ENCODE results near the gene TECPR1.

TECPR1 gene

GRCh38 chr7:98293265-98293664, 41.2 kb upstream of the TECPR1 start:
- no peaks in the 10 kb centered on the region for H3K79me2 ChIP-seq (ENCODE audit: insufficient read depth, low read length)
- no peak overlapping the region for H3K4me3 ChIP-seq (ENCODE audit: insufficient read depth, low read length, poor library complexity, severe bottlenecking)
- H3K4me2 ChIP-seq (ENCODE audit: low read depth, low read length, poor library complexity, severe bottlenecking) = no peak overlapping the region
- TF ChIP-seq CTCF (IDR thresholded peaks at IDR 0.05; ENCODE audit: insufficient read depth, low read length, poor library complexity, severe bottlenecking) (no peak), EZH2phosphoT487 (conservative IDR thresholded peaks at IDR 0.05; ENCODE audit: low read length) (no peak)
- no peaks in the 10 kb centered on the region for H3K9me2 ChIP-seq (replicated peaks; ENCODE audit: insufficient read depth, low read length)
- H3K9me3 ChIP-seq (ENCODE audit: insufficient read depth, low read length) = no peaks in the 10 kb centered on the region
- no peak overlapping the region for H3K9ac ChIP-seq (ENCODE audit: low read length)
- no peaks in the 10 kb centered on the region for H3F3A ChIP-seq (ENCODE audit: insufficient read depth)
- no peaks in the 10 kb centered on the region for H3K36me3 ChIP-seq (ENCODE audit: low read length)
- no peak overlapping the region for H3K27ac ChIP-seq (ENCODE audit: low read depth, low read length)
- H2AFZ ChIP-seq (ENCODE audit: low read depth, low read length, severe bottlenecking) = no peak overlapping the region
- H3K27me3 ChIP-seq (ENCODE audit: low read length) = no peaks in the 10 kb centered on the region
- no peaks in the 10 kb centered on the region for H4K20me1 ChIP-seq (ENCODE audit: low read depth, low read length)

- Histone ChIP-seq H3K27ac (ENCODE audit: low read depth, low read length) (no peak overlapping the region), H3K79me2 (ENCODE audit: insufficient read depth, low read length) (no peaks in the 10 kb centered on the region), H2AFZ (ENCODE audit: low read depth, low read length, severe bottlenecking) (no peak overlapping the region), H3K9ac (ENCODE audit: low read length) (no peak overlapping the region), H3K36me3 (ENCODE audit: low read length) (no peaks in the 10 kb centered on the region), H3K9me2 (replicated peaks; ENCODE audit: insufficient read depth, low read length) (no peaks in the 10 kb centered on the region), H4K20me1 (ENCODE audit: low read depth, low read length) (no peaks in the 10 kb centered on the region), H3F3A (ENCODE audit: insufficient read depth) (no peaks in the 10 kb centered on the region), H3K4me2 (ENCODE audit: low read depth, low read length, poor library complexity, severe bottlenecking) (no peak overlapping the region), H3K9me3 (ENCODE audit: insufficient read depth, low read length) (no peaks in the 10 kb centered on the region), H3K27me3 (ENCODE audit: low read length) (no peaks in the 10 kb centered on the region), H3K4me3 (ENCODE audit: insufficient read depth, low read length, poor library complexity, severe bottlenecking) (no peak overlapping the region)
- TF ChIP-seq CTCF (IDR thresholded peaks at IDR 0.05; ENCODE audit: insufficient read depth, low read length, poor library complexity, severe bottlenecking) (no peak), EZH2phosphoT487 (conservative IDR thresholded peaks at IDR 0.05; ENCODE audit: low read length) (no peak)
These were observed 39.7 kb upstream of the TECPR1 start for GRCh38 chr7:98291717-98292116.

DNA sequence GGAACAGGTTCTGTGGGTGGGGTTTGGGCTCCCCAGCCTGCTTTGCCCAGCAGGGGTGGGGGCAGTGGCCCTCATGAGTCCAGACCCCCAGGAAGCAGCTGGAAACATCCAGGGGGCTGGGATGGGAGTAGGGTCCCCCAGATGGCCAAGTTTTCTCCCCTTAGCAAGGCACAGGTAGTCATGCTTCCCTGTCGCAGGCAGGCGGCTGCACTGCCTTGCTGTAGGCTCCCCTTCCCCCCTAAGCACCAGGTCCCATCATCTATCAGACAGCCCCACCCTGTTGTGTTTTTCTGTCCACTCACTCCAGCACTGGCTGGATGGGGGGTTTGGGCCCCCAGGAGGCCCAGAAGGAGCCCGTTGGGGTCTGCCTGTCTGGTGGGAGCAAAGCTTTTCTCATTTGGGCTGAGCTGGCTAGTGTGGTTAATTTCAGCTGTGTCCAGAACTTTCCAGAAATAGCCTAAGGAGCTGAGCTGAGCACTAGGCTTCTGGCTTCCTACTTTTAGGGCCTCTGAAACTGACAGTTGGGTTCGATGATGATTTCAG, 37.4 kb upstream of the TECPR1 start:
- Histone ChIP-seq H3K79me2 (ENCODE audit: insufficient read depth, low read length) (no peaks in the 10 kb centered on the region), H3K9me3 (ENCODE audit: insufficient read depth, low read length) (no peaks in the 10 kb centered on the region), H3K4me3 (ENCODE audit: insufficient read depth, low read length, poor library complexity, severe bottlenecking) (no peak overlapping the region), H3F3A (ENCODE audit: insufficient read depth) (no peaks in the 10 kb centered on the region), H3K9me2 (replicated peaks; ENCODE audit: insufficient read depth, low read length) (no peaks in the 10 kb centered on the region), H3K27me3 (ENCODE audit: low read length) (no peaks in the 10 kb centered on the region), H3K36me3 (ENCODE audit: low read length) (no peaks in the 10 kb centered on the region), H3K27ac (ENCODE audit: low read depth, low read length) (no peak overlapping the region), H2AFZ (ENCODE audit: low read depth, low read length, severe bottlenecking) (no peak overlapping the region), H4K20me1 (ENCODE audit: low read depth, low read length) (no peaks in the 10 kb centered on the region), H3K9ac (ENCODE audit: low read length) (no peak overlapping the region), H3K4me2 (ENCODE audit: low read depth, low read length, poor library complexity, severe bottlenecking) (no peak overlapping the region)
- TF ChIP-seq CTCF (IDR thresholded peaks at IDR 0.05; ENCODE audit: insufficient read depth, low read length, poor library complexity, severe bottlenecking) (no peak), EZH2phosphoT487 (conservative IDR thresholded peaks at IDR 0.05; ENCODE audit: low read length) (no peak)

Measured in SU-DHL-6 (cell line).